GM15510 (cell line): ENCODE results near the gene GRAMD1B.

Experiments
- POLR2A ChIP-seq: IDR thresholded peaks from 3 replicates; pipeline ENCODE4 v1.6.1; 2011; ENCODE audit warnings: borderline replicate concordance; ENCODE audit not compliant: insufficient read length; ENCODE audit errors: extremely low read depth

GRAMD1B gene

DNA sequence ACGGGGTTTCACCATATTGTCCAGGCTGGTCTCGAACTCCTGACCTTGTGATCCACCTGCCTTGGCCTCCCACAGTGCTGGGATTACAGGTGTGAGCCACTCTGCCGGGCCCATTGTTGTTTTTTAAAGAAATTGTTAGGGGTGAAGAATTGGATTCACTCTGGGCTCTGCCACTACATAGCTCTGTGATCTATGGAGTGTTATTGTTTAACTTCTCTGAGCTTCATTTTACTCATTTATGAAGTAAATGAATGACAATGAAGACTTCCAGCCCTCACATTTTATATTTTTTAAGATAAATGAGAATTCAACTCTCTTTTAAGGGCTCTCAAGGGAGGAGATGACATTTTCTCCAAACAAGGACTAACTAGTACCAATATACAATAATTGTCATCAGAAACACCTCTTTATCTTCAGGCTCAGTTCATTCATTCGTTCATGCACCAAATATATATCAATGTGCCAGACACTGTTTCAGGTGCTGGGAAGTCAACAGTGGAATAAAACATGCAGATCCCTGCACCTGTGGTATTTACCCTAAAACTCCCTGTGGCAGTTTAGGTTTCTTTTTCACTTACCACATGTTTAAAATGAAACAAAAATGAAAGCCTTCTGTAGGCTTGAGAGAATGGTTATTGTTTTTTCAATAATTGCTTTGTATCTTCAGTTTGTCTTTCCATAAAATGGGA lies 23.5 kb upstream of the GRAMD1B start:
- TF ChIP-seq POLR2A = no peak

DNA sequence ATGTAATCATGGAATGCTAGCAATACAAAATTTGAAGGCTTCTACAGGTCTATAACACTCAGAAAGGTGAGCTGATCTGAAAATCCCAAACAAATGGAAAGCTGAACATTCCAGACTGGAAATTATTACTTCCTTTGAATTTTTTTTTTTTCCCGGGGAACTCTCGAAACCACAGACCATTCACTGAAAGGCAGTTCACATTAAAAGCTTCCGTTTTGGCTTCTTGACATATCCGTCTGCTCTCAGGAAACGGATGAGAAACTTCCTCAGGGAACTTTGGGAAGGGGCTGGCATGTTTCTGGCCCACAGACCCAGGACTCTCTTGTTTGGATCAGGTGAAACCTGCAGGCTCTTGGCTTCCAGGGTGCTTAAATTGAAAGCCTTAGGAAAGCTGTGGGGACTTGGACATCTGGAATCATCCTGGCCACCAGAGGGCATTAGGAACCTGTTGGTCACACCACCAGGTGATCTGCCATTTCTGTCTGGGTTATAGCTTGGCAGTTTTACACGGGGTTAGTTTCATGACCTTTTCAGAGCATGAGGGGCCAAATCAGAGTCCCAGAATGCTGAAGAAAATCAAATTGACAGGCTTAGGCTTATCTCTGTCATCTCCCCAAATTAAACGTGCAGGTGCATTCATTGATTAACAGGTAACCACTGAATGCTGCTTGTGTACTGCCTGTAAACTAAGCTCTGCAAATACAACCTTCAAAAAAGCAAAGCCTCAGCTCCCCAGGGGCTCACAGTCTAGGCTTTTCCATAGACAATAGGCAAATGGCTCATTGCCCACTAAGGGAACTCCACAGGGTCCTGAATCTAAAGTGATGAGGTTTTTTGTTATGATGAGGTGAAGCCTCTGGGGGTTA lies 22.7 kb upstream of the GRAMD1B start:
- TF ChIP-seq POLR2A = no peak

DNA sequence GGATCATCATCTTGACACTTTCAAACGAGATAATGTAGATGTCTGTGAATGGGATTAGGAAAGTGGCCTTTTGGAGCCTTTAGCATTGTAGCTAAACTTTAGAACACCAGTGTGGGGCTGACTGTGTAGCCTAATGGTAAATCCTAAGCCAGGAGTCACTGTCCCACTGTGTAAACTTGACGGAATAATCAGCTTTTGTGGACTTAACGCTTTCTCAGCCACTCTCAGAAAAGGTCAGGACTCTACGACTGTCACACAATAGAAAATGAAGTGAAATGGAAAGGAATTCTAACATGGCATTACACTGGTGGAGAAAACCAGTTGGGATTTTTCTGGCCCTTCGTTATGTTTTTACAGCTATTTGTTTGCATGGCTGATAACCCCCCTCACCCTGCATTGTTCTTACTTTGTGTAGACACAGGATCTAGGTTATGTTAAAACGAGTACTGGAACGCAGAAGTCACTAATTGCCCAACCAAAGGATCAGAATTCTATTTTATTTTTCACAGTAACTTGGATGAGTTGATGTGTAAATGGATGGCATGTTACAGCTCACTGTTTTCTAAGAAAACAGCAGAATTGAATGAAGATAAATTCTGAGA lies 22.0 kb upstream of the GRAMD1B start:
- TF ChIP-seq POLR2A = no peak

DNA sequence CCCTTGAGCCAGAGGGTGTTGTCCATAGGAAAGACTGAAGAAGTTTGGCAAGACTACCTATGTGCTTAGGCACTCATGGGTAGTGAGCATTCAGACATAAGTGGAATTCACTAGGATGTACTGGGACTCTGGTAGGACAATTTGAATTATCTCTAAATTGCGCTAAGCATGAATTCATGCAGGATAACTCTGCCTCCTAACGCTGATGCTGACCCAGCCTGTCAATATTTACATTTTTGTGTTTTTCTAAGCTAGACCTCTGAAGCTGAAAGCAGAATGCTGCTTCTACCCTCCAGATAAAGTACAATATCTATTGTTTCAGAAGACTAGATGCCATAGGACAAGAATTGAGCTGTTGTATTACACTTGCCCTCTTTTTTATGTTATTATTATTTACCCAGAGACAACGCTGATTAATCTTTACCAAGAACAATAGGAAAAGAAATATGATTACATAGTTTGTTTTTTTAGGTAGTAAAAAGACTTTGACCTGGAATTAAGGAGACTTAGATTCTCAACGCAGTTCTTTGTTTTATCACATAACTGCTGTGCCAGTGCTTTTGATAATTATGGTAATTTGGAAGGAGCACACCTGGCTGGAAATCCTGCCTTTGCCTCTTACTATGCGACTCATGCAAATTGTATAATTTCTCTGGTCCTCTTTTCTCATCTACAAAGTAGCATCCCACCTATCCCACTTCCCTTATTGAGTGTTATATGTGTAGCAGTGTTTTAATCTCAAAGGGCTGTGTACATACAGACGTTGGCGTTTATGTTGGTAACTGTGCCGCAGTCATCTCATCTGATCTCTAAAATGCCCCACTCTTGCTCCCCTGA lies 21.2 kb upstream of the GRAMD1B start:
- no peak for TF ChIP-seq POLR2A

DNA sequence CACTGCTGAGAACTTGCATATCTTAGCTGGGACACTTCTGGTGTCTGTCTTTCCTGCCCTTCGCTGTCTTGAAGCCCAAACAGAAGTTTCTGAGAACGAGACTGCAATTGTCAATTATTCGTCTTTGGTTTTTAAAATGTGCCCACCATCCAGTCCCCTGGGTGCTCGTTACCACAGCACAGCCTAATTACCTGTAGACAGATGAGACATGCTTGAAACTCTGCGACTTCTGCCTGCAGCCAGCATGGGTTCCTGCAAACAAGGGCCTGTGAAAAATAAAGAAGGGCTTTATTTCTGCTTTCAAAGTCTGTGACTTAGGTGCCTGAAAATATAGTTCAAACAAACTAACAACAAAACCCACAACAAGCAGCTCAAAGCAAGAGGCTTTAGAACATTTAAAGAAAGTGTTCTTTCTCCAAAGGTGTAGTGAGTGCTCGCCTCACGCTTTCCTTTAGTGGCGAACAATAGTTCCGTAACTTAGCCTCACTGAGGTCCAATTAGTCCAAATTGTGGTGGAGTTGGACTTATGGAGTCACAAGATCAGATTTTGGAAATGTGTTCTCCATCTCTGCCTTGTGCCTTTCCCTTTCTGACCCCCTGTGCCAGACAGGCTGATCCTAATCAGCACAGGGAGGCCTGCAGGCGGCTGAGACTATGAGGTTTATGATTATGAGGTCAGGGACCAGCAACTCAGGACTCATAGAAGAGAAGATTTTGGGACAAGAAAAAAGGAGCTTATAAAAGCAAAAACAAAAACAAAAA lies 20.4 kb upstream of the GRAMD1B start:
- TF ChIP-seq POLR2A = no peak

DNA sequence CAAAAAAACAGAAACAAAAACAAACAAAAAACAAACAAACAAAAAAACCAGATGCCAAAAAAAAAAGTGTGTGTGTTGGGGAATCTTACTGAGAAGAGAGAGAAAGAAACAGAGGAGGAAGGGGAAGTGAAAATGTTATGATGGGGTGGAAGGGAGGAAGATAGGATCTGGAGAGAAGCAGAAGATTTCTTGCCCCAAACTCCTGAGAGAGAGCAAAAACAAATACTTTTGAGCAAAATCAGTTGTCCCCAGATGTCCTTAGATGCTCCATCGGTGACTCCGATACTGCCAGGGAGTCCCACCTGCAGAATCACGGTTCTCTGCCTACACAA lies 19.9 kb upstream of the GRAMD1B start:
- no peak for TF ChIP-seq POLR2A

DNA sequence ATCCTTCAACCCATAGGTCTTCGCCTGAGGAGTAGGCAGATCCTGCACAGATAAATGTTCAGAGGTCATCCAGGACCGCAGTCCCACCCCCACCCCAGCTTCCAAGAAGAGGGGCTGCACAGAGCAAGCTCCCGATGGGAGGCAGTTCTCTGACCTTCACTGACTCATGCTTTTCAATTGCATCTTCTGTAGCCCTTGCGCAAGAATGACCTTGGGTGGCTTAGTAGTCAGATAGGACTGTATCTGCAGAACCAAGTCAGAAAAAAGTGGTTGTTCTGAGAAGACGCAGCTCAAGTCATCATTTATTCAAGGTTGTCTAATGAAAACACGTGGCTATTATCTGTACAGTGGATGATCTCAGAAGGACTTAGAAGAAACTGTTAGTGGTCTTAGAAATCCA lies 16.4 kb upstream of the GRAMD1B start:
- no peak for TF ChIP-seq POLR2A

DNA sequence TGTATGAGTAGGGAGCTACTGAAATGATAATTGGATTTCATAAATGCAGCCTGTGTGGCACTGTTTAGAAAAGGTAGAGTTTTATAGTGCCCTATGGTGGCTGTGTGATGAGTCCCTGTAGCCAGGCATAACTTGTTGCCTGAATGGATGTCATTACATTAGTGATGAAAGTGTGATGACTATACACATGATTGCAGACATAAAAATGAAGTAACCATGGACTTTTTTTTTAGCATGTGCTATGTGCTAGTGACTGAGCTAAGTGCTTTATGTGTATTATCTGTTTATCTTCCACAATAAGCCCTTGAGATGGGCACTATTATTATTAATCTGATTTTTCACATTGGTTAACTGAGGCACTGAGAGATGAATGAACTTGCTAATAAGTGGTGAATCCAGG lies 13.5 kb upstream of the GRAMD1B start:
- TF ChIP-seq POLR2A = no peak

DNA sequence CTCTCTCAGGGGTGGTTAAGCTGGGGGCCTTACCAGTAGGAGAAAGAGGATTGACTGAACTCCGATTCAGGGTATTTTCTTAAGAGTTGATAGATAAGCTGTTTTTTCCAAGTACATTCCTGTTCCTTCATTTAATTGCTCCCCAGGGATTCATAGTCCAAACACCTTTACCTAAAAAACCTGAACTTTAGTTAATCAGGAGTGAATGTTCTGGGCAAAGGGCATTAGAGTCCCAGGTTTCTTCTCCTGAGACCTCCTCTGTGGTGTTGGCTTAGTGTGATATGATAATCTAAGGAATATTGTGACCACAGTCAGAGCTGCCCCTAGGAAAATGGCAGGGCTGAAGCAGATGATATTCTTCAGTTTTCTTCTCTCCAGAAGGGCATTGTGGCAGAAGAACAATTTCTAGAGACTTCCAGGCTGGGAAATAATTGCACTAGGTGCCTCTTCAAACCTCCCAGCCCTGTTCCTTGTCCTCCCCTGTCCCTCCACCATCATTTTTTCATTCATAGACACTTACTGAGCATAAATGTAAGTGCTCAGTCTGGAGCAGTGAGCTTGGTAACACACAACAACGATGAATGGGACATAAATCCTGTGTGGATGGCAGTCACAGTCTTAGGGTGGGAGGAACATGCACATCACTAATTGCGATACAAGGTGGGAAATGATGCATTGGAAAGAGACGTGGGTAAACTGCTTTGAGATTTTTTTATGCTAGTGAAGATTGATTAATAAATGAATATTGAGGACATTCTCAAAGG lies 11.5 kb upstream of the GRAMD1B start:
- no peak for TF ChIP-seq POLR2A

DNA sequence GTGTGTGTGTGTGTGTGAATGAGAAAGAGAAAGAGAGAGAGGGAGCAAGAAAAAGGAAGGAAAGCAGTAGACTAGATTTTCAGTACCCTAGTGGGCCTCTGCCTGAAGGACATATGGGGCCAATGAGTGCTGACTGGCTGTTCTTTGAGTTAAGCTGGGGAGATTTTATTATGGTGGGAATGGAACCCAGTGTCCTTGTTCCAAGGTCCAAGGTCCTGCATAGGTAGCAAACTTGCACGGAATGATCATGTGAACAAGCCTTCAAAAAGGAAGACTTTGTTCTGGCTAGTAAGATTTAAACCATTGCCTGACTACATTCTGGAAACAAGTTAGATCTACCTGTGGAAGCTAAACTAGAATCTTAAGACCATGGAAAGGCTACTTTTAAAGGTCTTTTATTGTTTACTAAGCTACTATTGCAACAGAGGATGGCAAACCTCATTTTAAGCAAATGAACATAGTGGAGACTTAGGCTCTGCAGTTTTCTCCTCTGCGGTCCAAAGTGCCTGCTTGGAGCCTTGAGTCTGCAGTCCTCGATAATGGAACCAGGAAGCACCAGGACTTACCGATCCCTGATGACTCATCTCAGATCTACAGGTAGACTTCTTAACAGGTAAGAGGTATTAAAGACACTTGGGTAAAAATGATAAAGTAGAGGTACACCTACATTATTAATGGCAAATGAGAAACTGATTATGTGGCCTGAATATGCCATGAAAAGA lies 10.2 kb upstream of the GRAMD1B start:
- no peak for TF ChIP-seq POLR2A

DNA sequence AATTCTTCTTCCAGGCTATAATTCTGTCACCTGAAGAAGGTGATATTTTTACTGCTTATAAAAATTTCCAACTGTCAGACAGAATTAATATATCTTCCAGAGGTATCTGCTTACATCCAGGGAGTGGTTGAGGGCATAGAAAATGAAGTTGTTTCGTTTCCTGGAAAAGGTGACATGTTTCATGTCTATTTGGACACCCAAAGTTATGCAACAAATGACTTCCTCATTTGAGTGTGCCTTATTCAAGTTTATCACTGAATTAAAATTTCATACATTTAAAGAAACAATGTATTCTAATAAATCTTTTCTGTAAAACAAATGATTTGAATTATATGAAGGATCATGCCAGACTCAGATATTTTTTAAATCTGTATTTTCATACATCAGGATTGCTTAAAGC lies 8.5 kb upstream of the GRAMD1B start:
- TF ChIP-seq POLR2A = no peak

DNA sequence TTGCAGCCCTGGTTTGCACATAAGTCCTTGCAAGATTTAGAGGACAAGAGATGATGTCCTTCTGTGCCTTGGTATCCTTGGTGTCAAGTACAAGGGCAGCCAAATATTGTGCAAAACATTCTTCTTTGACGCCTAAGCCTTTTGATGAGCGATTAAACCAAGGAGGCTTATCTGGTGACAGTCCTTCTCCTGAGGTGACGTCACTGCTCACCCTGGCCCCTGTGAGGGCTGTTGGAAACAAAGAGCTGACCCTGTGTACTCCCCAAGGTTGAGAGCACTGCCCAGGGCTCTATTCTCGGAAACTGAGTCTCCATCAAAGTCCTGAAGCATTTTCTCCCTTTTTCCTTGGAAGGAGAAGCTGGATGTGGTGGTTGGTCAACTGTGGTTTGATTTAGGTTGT lies 4.7 kb upstream of the GRAMD1B start:
- no peak for TF ChIP-seq POLR2A

DNA sequence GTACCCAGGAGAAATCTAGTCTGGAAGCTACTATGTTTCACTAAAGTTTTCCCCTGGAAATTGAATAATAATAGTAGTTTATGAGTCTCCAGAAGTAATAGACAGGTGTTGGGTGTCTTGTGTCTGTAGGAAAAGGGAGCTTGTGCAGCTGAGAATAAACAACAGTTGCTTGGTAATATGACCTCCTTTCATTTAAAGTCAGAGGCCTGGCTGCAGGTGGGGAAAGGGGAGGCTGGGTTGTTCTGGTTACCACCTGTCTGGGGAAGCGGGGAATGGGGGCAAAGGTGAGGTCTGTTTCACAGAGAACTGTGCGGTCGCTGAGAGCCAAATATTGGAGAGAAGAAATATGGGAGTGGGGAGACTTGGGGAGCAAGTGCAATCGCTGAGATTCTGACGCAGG lies 3.3 kb upstream of the GRAMD1B start:
- TF ChIP-seq POLR2A = no peak
